HG03159 (cell line): ENCODE measurements around the gene PHLDA2.

Experiments
- ATAC-seq: cut with Tn5 transposase; IDR thresholded peaks from one replicate; pipeline ENCODE4 v1.9.1; 2021; ENCODE audit warnings: mild to moderate bottlenecking, moderate library complexity; ENCODE audit not compliant: unreplicated experiment

PHLDA2 gene, protein sequence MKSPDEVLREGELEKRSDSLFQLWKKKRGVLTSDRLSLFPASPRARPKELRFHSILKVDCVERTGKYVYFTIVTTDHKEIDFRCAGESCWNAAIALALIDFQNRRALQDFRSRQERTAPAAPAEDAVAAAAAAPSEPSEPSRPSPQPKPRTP

GRCh38 chr11:2928605-2929530, at the start of gene PHLDA2:
TSS of gene PHLDA2 (minus strand) at chr11:2929420. CDS start at chr11:2929364, 56 bp downstream.
- no peak for ATAC-seq

GRCh38 chr11:2977113-2977512, 47.9 kb upstream of the PHLDA2 start:
- no peak for ATAC-seq

DNA sequence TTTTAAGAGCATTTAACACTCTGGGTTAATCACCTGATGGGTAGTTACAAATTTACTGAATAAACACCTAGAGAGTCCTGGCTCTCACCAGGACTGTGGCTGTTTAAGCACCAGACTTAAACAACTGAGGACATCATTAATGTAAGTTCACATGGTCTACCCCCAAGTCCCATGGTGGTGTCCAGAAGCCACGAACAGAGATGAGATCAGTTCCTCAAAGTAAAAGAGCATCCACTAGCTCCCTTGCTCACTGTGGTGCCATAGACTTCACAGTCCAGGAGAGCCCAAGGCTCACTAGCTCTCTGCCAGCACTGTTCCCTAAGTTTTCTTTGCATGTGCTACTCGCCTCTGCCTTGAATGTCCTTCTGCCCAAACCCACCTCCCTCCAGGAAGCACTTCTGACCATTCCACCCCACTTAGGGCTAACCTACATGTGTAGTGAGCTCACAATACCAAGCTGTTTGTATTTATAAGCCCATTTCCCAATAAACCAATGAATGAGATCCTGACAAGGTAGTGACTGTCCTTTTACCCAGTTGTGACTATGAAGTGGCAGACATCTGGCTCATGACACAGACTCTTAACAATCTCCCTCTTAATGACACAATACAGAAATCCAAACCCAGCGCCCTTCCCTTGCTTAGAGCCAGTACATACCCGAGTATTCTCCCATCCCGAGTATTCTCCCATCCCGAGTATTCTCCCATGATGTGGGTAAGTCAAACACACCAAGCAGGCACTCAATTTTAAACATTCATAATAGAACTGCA, 47.3 kb upstream of the PHLDA2 start:
- no peak for ATAC-seq

GRCh38 chr11:2975594-2975993, 46.4 kb upstream of the PHLDA2 start:
- ATAC-seq = no peak

- no peak for ATAC-seq
These were observed 45.1 kb upstream of the PHLDA2 start for GRCh38 chr11:2974272-2974671.

DNA sequence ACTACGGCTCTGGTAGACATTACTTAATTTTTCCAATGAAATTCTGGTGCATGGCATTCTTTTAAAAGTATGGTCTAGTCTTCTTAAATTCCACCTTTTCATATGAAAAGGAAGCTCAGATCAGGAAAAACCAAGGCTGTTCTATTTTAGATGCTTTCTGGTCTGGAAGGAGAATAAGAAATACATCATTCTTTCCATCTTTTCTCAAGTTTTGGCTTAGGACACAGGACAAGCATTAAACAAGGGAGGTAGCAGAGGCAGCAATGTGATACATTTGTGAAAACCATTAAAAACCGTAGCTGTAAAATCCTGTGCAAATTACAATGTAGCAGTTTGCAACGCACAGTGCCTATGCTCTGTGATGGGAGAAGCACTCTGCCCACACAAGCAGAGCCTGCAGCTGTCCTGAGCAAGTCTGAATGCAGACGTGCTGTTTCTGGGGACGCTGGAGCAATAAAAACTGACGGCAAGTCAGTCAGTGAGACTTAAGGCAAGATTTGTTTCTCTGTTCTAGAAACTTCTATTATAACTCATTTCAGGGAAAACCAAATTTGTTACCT, 39.2 kb upstream of the PHLDA2 start:
- no peak for ATAC-seq

GRCh38 chr11:2964782-2965181, 35.6 kb upstream of the PHLDA2 start:
- ATAC-seq = no peak

DNA sequence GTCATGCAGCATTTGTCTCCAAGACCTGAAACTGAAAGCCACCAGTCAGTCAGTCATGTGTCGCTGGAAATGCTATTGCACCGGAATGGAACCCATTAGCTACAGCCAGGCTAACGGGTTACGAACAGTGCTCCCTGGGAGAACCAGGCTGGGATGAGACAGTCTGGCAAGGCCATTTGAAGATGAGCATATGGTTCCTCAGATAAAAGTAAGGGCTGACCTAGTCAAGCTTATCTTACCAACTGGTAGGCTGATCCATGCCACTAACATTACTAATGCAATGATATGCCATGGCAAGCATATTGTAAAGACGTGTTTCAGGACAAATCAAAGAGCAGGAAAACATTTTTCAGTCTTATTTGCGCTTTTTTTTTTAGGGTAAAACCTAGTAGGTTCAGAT, 34.5 kb upstream of the PHLDA2 start:
- ATAC-seq = no peak

DNA sequence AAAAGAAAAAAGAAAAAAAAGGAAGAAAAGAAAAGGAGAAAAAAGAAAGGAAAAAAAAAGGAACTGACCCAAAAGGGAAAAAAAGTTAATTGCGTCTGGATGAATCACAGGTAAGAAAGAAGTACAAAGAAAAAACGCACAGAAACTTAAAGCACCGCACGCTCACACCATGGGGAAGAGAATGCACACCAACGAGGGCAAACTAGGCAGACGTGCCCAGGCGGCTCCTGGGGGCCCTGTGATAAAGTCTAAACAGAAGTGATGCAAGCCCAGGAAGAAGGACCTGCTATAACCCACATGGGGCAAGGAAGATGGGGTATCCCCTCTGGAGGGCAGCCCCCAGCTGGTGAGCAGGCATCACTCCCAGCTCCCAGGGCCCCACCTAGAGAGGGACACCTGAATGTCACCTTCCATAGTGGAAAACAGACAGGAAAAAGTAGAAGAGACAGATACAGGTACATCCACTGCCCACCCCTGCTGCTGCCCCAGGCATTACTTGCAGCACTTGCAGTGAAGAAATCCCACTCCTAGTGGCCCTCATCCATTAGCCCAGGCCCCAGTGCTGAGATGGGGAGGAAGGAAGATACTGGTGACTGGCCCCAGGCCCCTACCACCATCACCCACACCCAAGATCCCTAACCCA, 34.0 kb upstream of the PHLDA2 start:
- ATAC-seq = no peak

- ATAC-seq = no peak
These were observed 31.9 kb upstream of the PHLDA2 start for GRCh38 chr11:2961080-2961479.

DNA sequence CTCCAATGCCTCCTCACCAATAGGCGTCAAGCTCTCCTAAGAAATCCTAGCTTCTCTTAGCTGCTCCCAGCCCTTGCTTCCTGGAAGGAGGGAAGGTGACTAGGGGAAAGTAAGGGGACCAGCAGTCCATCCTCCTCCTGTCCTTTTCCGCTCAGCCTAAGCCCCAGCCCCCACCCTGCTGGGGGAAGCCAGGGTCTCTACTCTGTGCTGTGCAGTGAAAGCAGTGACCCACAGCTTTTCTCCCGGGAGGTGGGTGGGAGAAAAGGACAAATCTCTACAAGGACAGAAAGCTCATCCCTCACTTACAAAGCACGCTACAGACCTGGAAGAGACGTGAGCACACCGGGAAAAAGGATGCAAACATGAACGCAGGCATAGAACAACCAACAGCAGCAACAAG, 30.9 kb upstream of the PHLDA2 start:
- ATAC-seq = no peak

DNA sequence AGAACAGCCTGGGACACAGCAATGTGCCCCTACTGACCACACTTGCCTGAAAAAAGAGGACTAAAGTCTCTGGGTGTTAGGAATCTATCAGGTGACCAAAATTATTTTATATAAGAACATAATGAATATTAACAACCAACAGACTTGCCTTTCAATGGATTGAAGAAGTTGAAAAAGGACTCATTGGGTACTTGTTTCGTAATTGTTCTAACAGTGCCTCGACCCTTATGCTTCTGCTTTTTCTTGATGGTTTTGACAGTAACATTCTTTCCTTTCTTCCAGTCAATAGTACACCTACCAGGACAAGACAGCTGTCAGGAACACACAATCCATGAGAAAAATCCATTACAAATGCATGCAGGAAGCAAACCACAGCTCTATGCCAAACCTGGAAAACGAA, 29.0 kb upstream of the PHLDA2 start:
- ATAC-seq = no peak

DNA sequence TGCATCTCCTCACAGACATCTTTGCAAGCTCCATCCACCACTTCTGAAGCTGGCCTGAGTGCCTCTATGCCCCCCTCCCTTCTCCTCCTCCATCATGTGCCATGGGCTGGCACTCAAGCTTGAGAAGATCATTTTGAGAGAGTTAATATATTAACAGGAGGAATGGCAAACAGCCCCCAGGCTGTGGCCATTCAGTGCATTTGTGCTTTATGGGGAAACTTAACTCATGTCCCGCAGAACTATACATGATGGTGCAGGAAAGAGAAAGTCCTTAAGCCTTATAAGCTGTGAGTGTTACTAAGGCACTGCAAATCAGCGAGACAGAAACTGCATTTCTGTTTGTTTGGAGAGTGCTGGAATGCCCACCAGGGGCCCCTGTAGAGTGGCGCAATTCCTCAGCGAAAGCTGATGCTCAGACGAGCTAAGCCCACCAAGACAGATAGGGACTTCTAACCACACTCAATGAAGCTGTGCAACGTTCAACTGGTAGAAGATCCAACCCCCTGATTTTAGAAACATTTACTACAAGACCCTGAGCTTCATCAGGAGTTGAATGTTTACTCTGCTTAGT, 26.8 kb upstream of the PHLDA2 start:
- no peak for ATAC-seq

DNA sequence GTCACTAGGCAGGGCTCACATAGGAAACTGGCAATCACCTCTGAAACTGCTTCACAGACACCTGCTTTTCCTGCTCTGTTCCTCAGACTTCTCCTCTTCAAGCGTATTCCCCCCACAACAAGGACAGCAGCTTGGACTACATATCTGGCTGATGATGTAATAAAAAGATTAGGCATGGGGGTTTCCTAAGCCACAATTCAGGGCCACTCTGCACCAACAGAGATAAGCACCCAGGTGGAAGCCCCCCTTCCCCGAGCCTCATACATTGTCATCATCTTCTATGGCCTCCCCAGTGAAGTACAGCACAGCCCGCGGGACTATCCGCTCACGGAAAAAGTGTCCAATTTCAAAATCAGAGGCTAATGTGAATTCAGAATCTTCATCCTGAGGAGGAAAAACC, 25.0 kb upstream of the PHLDA2 start:
- ATAC-seq = no peak

DNA sequence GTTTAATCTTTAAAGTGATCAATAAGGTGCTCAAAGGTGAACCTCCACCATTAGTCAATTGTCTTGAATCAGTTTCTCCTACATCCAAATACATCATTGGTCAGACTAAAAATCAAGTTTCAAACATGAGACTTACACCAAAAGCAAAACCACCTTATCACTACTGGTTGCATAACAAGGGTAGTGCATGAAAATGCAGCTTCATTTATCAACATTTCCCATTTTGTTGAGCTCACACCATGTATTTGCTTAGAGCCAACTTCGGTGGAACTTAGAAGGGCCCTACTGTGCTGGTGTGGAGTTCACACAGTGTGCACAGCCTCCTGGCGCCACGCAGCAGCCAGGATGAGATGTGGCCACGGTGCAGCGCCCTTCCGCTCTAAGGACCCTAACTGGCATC, 23.1 kb upstream of the PHLDA2 start:
- ATAC-seq = no peak

DNA sequence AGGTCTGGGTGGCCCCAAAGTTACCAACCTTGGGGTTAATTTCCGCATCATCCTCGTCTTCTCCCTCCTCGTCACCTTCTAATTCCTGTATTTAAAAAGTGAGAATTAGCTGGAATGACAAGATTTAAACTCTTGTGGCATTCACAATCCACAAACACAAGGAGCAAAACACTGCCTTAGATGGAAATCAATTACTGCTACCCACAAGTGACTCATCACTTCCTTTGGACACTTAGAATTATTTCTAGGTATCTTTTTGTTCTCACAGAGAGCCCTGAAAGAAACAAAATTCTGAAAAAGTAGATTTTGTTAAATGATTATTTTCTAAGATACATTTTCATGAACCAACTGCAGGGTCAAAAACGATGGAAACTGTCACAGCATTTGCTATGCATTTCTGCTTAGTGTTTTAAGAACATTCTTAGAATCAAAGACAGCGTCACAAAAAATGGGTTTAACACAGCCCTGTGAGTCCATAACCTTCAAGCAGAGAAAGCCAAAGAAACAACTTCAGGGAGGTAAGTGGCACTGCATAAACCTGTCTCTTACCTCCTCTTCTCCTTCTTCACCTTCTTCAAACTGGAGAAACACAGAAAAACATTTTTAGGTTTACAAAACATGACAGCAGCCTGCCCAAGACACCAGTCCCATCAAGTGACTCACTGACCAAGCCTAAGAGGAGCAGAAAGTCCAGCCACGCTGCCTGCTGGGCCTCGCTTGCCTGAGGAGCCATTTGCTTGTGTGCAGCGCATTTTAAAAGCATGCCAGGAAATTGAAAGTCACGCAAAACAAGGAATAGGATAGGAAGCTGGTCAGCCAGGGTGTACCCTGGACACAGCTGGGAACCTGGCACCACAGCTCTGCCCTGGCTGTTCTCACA, 22.3 kb upstream of the PHLDA2 start:
- ATAC-seq = no peak

DNA sequence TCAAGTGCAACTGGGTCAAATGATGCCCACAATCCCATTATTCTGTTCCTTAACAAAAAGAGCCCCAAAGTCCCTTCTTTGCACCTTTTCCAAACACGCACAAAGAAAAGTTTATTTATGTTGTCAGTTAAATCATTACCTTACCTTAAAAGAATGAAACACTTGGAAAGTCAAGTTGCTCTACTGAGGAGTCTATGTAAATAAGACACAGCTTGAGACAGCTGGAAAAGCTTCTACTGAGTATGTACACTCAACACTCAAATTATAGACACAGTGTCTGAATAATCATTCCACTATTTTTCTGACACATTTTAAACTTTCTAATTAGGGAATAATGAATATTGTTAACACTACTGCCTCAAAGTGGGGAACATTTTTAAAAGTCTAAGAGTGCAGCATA, 21.6 kb upstream of the PHLDA2 start:
- no peak for ATAC-seq

- no peak for ATAC-seq
These were observed 20.7 kb upstream of the PHLDA2 start for GRCh38 chr11:2949920-2950319.

GRCh38 chr11:2947744-2948143, 18.5 kb upstream of the PHLDA2 start:
- ATAC-seq = no peak
